ENCODE measurements around the gene EFCAB10.
"Not testable (repeated sequence)": the region's sequence is repeated elsewhere in the genome, so short reads cannot be mapped to it uniquely, and the experiment has no call there.

Gene EFCAB10

GRCh38 chr7:105527737-105528136 lies 53.6 kb downstream of the EFCAB10 start:
- not testable (repeated sequence) for DNase-seq

- DNase-seq: no peak
Measured at GRCh38 chr7:105524840-105525239, 56.5 kb downstream of the EFCAB10 start.

DNA sequence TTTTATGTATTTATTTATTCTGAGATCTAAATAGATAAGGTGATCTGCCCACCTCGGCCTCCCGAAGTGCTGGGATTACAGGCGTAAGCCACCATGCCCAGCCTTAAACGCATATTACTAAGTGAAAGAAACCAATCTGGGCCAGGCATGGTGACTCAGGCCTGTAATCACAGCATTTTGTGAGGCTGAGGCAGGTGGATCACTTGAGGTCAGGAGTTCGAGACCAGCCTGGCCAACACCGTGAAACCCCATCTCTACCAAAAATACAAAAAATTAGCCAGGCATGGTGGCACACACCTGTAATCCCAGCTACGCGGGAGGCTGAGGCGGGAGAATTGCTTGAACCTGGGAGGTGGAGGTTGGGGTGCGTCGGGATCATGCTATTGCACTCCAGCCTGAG lies 56.9 kb downstream of the EFCAB10 start:
- not testable (repeated sequence) for DNase-seq

GRCh38 chr7:105521717-105522463 lies 59.4 kb downstream of the EFCAB10 start, which contains the start of gene PUS7:
Gene PUS7, minus strand, starts transcription at chr7:105522271. Its CDS starts 13,759 bp downstream, at chr7:105508512.
- DNase-seq: peak; percentile 77

GRCh38 chr7:105521027-105521716 lies 60.1 kb downstream of the EFCAB10 start:
- DNase-seq: peak; percentile 17

DNA sequence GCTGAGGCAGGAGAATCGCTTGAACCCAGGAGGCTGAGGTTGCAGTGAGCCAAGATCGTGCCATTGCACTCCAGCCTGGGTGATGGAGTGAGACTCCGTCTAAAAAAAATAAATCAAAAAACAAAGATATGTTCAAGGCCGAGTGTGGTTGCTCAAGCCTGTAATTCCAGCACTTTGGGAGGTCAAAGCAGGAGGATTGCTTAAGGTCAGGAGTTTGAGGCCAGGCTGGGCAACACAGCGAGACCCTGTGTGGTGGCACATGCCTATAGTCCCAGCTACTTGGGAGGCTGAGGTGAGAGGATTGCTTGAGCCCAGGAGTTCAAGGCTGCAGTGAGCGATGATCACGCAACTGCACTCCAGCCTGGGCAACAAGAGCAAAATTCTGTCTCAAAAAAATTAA lies 60.7 kb downstream of the EFCAB10 start:
- DNase-seq: not testable (repeated sequence)

DNA sequence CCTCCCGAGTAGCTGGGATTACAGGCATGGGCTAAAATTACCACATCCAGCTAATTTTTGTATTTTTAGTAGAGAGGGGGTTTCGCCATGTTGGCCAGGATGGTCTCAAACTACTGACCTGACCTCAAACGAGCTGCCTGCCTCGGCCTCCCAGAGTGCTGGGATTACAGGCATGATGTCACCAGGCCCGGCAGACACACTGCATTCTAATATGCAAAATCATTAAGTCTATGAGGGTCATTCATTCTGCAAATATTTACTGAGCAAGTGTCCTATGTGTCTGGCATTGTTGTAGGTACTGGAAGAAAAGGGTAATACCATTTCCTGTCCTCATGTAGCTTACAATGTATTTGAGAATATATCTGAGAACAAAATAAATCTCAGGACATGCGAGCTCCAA lies 61.9 kb downstream of the EFCAB10 start:
- DNase-seq: no peak

GRCh38 chr7:105515610-105516009 lies 65.7 kb downstream of the EFCAB10 start:
- DNase-seq: not testable (repeated sequence)

All from amniotic stem cell (primary cell).